Sigmoid colon (tissue), 3 donors: Measurements from ENCODE around the gene TAAR2.

Experiments used
- CTCF ChIP-seq, 4 experiments: fragments of 450-650 bp in 3 of 4; fragments of 200-600 bp in 1 of 4; IDR thresholded peaks; one replicate each; pipeline ENCODE4 v1.5.1; 2016 to 2019; ENCODE audit warnings: antibody characterized with exemption in 4 of 4, mild to moderate bottlenecking in 3 of 4, moderate library complexity in 2 of 4
- POLR2A ChIP-seq, 2 donors: fragments of 450-650 bp; IDR thresholded peaks; one replicate each; pipeline ENCODE4 v1.6.1; 2016; ENCODE audit warnings: antibody characterized with exemption in 2 of 2, mild to moderate bottlenecking in 2 of 2, moderate library complexity in 2 of 2

DNA sequence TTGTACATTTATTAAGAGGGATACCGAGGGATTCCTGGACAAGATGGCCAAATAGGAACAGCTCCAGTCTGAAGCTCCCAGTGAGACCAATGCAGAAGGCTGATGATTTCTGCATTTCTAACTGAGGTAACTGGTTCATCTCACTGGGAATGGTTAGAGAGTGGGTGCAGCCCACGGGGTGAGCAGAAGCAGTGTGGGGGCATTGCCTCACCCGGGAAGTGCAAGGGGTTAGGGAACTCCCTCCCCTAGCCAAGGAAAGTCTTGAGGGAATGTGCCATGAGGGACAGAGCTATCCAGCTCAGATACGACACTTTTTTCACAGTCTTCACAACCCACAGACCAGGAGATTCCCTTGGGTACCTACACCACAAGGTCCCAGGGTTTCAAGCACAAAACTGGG, 10.7 kb upstream of the TAAR2 start:
- TF ChIP-seq POLR2A (IDR thresholded peaks at IDR 0.05) (no peak), CTCF (IDR thresholded peaks at IDR 0.05) (no peak)
